HCT116 (cell line): ENCODE measurements around the gene DDA1. TPM values are rescaled to one million over a fixed set of nuclear protein-coding genes. Genes with fewer than 3 reads are reported as not detected.

ENCODE experiments used
- ATAC-seq: fragments of 200-7000 bp; cut with Tn5 transposase; 2 replicates; pipeline ENCODE4 v1.9.1; 2020; ENCODE audit warnings: mild to moderate bottlenecking, moderate library complexity
- BruUV-seq: library from RNA; stranded (reverse); fragments of 400-500 nt; replicated peaks from 2 replicates; lab custom pipeline; 2021; lab: Mats Ljungman, UMichigan
- CTCF ChIA-PET: fragments of 300-600 bp; sonication (Branson Sonifier 250); formaldehyde crosslinking; loops from one replicate; lab custom pipeline; 2021; ENCODE audit warnings: antibody characterized with exemption; lab: Charles Lee
- POLR2A ChIA-PET: fragments of 300-600, 350-600 bp; sonication (Branson Sonifier 250); formaldehyde crosslinking; loops from one replicate; lab custom pipeline; 2021; ENCODE audit warnings: antibody characterized with exemption; lab: Charles Lee
- RAD21 ChIA-PET, 2 experiments: fragments of 300-600 bp; sonication (Branson Sonifier 250); formaldehyde crosslinking; loops; one replicate each; lab custom pipeline; 2023; ENCODE audit warnings: low total read pairs in 2 of 2; ENCODE audit not compliant: uncharacterized antibody in 2 of 2, unreplicated experiment in 2 of 2, low non-redundant PET in 1 of 2; lab: Charles Lee
- DNase-seq: peaks from one replicate; pipeline ENCODE4 v3.0.0-alpha.2; 2010; ENCODE audit warnings: low read depth, low spot score
- H2AFZ ChIP-seq: fragments of 200-600 bp; shearing (Covaris generic), sonication (generic); 2 replicates; pipeline ENCODE4 v1.6.1; 2017; ENCODE audit warnings: low read depth, mixed run types, mixed read lengths, antibody characterized with exemption, low read length; ENCODE audit not compliant: poor library complexity, severe bottlenecking
- H3K27ac ChIP-seq: 2 replicates; pipeline ENCODE4 v1.5.1; 2012; ENCODE audit warnings: low read depth, low read length
- H3K27me3 ChIP-seq: fragments of 200-600 bp; sonication (generic); 2 replicates; pipeline ENCODE4 v1.6.1; 2016; ENCODE audit warnings: mixed run types, low read length, mixed read lengths; ENCODE audit not compliant: insufficient read depth
- H3K36me3 ChIP-seq, 2 experiments: fragments of 200-500 bp in 1 of 2; fragments of 200-600 bp in 1 of 2; sonication (Bioruptor generic) in 1 of 2; sonication (generic) in 1 of 2; 2 replicates each; pipeline versions ENCODE4 v1.5.1 to v1.6.1; 2014 to 2016; ENCODE audit warnings: low read length in 2 of 2, inconsistent platforms in 1 of 2, mixed read lengths in 1 of 2, mixed run types in 1 of 2; ENCODE audit not compliant: insufficient read depth in 2 of 2, control insufficient read depth in 1 of 2
- H3K4me1 ChIP-seq, 2 experiments: fragments of 200-600 bp in 1 of 2; sonication (generic) in 1 of 2; 2 replicates each; pipeline versions ENCODE4 v1.5.1 to v1.6.1; 2012 to 2017; ENCODE audit warnings: low read length in 2 of 2, inconsistent platforms in 1 of 2, mild to moderate bottlenecking in 1 of 2, mixed read lengths in 1 of 2, mixed run types in 1 of 2, moderate library complexity in 1 of 2; ENCODE audit not compliant: insufficient read depth in 2 of 2, control insufficient read depth in 1 of 2
- H3K4me2 ChIP-seq: fragments of 200-600 bp; sonication (generic); 2 replicates; pipeline ENCODE4 v1.6.1; 2017; ENCODE audit warnings: mixed run types, low read length, mixed read lengths
- H3K4me3 ChIP-seq, 2 experiments: fragments of 200-600 bp in 1 of 2; sonication (generic) in 1 of 2; replicated peaks in 1 of 2; 2 replicates each; pipeline ENCODE4 v1.5.1; 2011 to 2016; ENCODE audit warnings: low read length in 2 of 2, control low read depth in 1 of 2, low read depth in 1 of 2, mild to moderate bottlenecking in 1 of 2, mixed read lengths in 1 of 2, mixed run types in 1 of 2
- H3K79me2 ChIP-seq: fragments of 200-600 bp; sonication (generic); 2 replicates; pipeline ENCODE4 v1.6.1; 2017; ENCODE audit warnings: mild to moderate bottlenecking, mixed run types, low read length, moderate library complexity, mixed read lengths; ENCODE audit not compliant: insufficient read depth
- H3K9ac ChIP-seq: fragments of 200-600 bp; sonication (generic); 2 replicates; pipeline ENCODE4 v1.6.1; 2016; ENCODE audit warnings: low read length, mixed read lengths
- H3K9me2 ChIP-seq: fragments of 200-600 bp; sonication (generic), shearing (Covaris generic); 2 replicates; pipeline ENCODE4 v1.6.1; 2017; ENCODE audit warnings: mixed run types, mild to moderate bottlenecking, moderate library complexity; ENCODE audit not compliant: insufficient read depth
- H3K9me3 ChIP-seq, 2 experiments: fragments of 200-500 bp in 1 of 2; fragments of 200-600 bp in 1 of 2; sonication (Bioruptor generic) in 1 of 2; sonication (generic) in 1 of 2; 2 replicates each; pipeline ENCODE4 v1.6.1; 2014 to 2017; ENCODE audit warnings: low read length in 2 of 2, mixed read lengths in 2 of 2, inconsistent platforms in 1 of 2, low read depth in 1 of 2, mild to moderate bottlenecking in 1 of 2, mixed run types in 1 of 2, moderate library complexity in 1 of 2; ENCODE audit not compliant: control insufficient read depth in 1 of 2, insufficient read depth in 1 of 2
- H4K20me1 ChIP-seq: fragments of 200-600 bp; sonication (generic), shearing (Covaris generic); 2 replicates; pipeline ENCODE4 v1.6.1; 2017; ENCODE audit warnings: mixed run types, mild to moderate bottlenecking, moderate library complexity; ENCODE audit not compliant: insufficient read depth
- ATF3 ChIP-seq: IDR thresholded peaks from 2 replicates; pipeline ENCODE4 v1.6.1; 2012
- CBX3 ChIP-seq: IDR thresholded peaks from 2 replicates; pipeline ENCODE4 v1.6.1; 2012; ENCODE audit warnings: low read depth
- CEBPB ChIP-seq: IDR thresholded peaks from 2 replicates; pipeline ENCODE4 v1.6.1; 2012; ENCODE audit warnings: low read depth
- CTCF ChIP-seq, 3 experiments: fragments of 200-600 bp in 1 of 3; sonication (generic) in 1 of 3; IDR thresholded peaks in 2 of 3; conservative IDR thresholded peaks in 1 of 3; 2 replicates each; pipeline ENCODE4 v1.5.1; 2012 to 2017; ENCODE audit warnings: low read depth in 2 of 3, low read length in 2 of 3, antibody characterized with exemption in 1 of 3, borderline replicate concordance in 1 of 3, control low read depth in 1 of 3, mild to moderate bottlenecking in 1 of 3, mixed read lengths in 1 of 3, mixed run types in 1 of 3, moderate library complexity in 1 of 3; ENCODE audit not compliant: insufficient read depth in 1 of 3
- EGR1 ChIP-seq: IDR thresholded peaks from 2 replicates; pipeline ENCODE4 v1.6.1; 2012; ENCODE audit warnings: low read depth
- ELF1 ChIP-seq: IDR thresholded peaks from 2 replicates; pipeline ENCODE4 v1.6.1; 2012; ENCODE audit warnings: low read depth, borderline replicate concordance
- EZH2 ChIP-seq: fragments of 200-600 bp; sonication (generic); IDR thresholded peaks from 2 replicates; pipeline ENCODE4 v1.6.1; 2017; ENCODE audit warnings: antibody characterized with exemption, mixed run types
- EZH2phosphoT487 ChIP-seq: fragments of 200-600 bp; IDR thresholded peaks from 2 replicates; pipeline ENCODE4 v1.6.1; 2018; ENCODE audit warnings: antibody characterized with exemption, borderline replicate concordance
- JUND ChIP-seq: IDR thresholded peaks from 2 replicates; pipeline ENCODE4 v1.6.1; 2012
- POLR2AphosphoS5 ChIP-seq: IDR thresholded peaks from 2 replicates; pipeline ENCODE4 v1.6.1; 2011; ENCODE audit warnings: mild to moderate bottlenecking, low read depth, low read length, moderate library complexity
- RAD21 ChIP-seq: IDR thresholded peaks from 2 replicates; pipeline ENCODE4 v1.6.1; 2012; ENCODE audit warnings: low read depth, mild to moderate bottlenecking
- SP1 ChIP-seq: IDR thresholded peaks from 2 replicates; pipeline ENCODE4 v1.6.1; 2012; ENCODE audit warnings: low read depth
- TCF7L2 ChIP-seq: IDR thresholded peaks from 2 replicates; pipeline ENCODE4 v1.7.0; 2011; ENCODE audit warnings: borderline replicate concordance, inconsistent platforms; ENCODE audit not compliant: insufficient read depth, insufficient read length; ENCODE audit errors: extremely low read depth
- ZFX ChIP-seq: fragments of 450-650 bp; IDR thresholded peaks from 2 replicates; pipeline ENCODE4 v1.6.1; 2017
- ZNF274 ChIP-seq: fragments of 200-500 bp; sonication (Bioruptor generic); IDR thresholded peaks from 2 replicates; pipeline ENCODE4 v1.6.1; 2014; ENCODE audit warnings: mild to moderate bottlenecking, low read depth, low read length, inconsistent platforms
- intact Hi-C: fragments of 100-400 bp; cut with micrococcal nuclease; formaldehyde crosslinking; loops from 2 replicates; pipeline ENCODE4 v1.10.0; 2022
- total RNA-seq: library from RNA; stranded (reverse); gene quantifications from one replicate; pipeline ENCODE4 v1.2.1, GENCODE V29; 2021; ENCODE audit not compliant: unreplicated experiment
- TF ChIP-seq, protein P1 (sequence below): IDR thresholded peaks from 2 replicates; pipeline ENCODE4 v1.6.1; 2012; ENCODE audit warnings: low read depth
- TF ChIP-seq, protein P2 (sequence below): IDR thresholded peaks from 2 replicates; pipeline ENCODE4 v1.6.1; 2012
- TF ChIP-seq, protein P3 (sequence below): IDR thresholded peaks from 2 replicates; pipeline ENCODE4 v1.6.1; 2011; ENCODE audit warnings: mild to moderate bottlenecking, low read length, moderate library complexity; ENCODE audit not compliant: insufficient replicate concordance; ENCODE audit errors: extremely low read depth

Gene DDA1
- total RNA-seq, 1 experiment from 2014 or later: 68.6 TPM

GRCh38 chr19:17305517-17306284, 3.7 kb upstream of the DDA1 start, which contains the start of gene MRPL34:
Gene MRPL34, plus strand, starts transcription at chr19:17305872. Its CDS starts 21 bp downstream, at chr19:17305893.
- ATAC-seq: peak; percentile 65
- intact Hi-C loops: no loop called here
- CTCF ChIA-PET: interaction anchor here (0.5 to 2.1 kb wide), 15 partner anchors 9 to 591 kb away, joined by 3 to 33 read pairs (median 4); no protein-coding TSS in a partner anchor
- POLR2A ChIA-PET: interaction anchor here (0.6 to 3.1 kb wide), 10 partner anchors 8 to 944 kb away, joined by 3 to 22 read pairs (median 4); partner anchors contain the start of gene B3GNT3
- Histone ChIP-seq H3K79me2 (peaks cover 26% of the 10 kb centered on the region), H4K20me1 (no peaks in the 10 kb centered on the region), H3K4me2 (peak within 1 kb of the TSS; percentile 97), H3K4me3 (peak within 1 kb of the TSS; percentile 81 to 85), H3K27ac (peak within 1 kb of the TSS; percentile 92), H3K4me1 (peaks cover 40 to 66% of the 10 kb centered on the region in 2 experiments), H2AFZ (no peak within 1 kb of the TSS), H3K9me2 (no peaks in the 10 kb centered on the region), H3K27me3 (no peaks in the 10 kb centered on the region), H3K36me3 (no peaks in the 10 kb centered on the region), H3K9ac (peak within 1 kb of the TSS; percentile 96), H3K9me3 (no peaks in the 10 kb centered on the region)
- RAD21 ChIA-PET: interaction anchor here (0.6 to 1.1 kb wide), 5 partner anchors 10 to 80 kb away, joined by 3 to 7 read pairs (median 3); no protein-coding TSS in a partner anchor
- DNase-seq: peak; percentile 99
- BruUV-seq: TSS peak; percentile 30
- TF ChIP-seq EZH2: no peak
- TF ChIP-seq, protein P1, sequence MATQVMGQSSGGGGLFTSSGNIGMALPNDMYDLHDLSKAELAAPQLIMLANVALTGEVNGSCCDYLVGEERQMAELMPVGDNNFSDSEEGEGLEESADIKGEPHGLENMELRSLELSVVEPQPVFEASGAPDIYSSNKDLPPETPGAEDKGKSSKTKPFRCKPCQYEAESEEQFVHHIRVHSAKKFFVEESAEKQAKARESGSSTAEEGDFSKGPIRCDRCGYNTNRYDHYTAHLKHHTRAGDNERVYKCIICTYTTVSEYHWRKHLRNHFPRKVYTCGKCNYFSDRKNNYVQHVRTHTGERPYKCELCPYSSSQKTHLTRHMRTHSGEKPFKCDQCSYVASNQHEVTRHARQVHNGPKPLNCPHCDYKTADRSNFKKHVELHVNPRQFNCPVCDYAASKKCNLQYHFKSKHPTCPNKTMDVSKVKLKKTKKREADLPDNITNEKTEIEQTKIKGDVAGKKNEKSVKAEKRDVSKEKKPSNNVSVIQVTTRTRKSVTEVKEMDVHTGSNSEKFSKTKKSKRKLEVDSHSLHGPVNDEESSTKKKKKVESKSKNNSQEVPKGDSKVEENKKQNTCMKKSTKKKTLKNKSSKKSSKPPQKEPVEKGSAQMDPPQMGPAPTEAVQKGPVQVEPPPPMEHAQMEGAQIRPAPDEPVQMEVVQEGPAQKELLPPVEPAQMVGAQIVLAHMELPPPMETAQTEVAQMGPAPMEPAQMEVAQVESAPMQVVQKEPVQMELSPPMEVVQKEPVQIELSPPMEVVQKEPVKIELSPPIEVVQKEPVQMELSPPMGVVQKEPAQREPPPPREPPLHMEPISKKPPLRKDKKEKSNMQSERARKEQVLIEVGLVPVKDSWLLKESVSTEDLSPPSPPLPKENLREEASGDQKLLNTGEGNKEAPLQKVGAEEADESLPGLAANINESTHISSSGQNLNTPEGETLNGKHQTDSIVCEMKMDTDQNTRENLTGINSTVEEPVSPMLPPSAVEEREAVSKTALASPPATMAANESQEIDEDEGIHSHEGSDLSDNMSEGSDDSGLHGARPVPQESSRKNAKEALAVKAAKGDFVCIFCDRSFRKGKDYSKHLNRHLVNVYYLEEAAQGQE: no peak
- peak; percentile 93 for TF ChIP-seq RAD21
- peak; percentile 93 for TF ChIP-seq CBX3
- peak; percentile 77 for TF ChIP-seq POLR2AphosphoS5
- no peak; the same call in 1 of the 2 replicates for TF ChIP-seq ELF1
- peak; percentile 91 for TF ChIP-seq ZFX
- no peak for TF ChIP-seq CEBPB
- TF ChIP-seq ATF3: no peak
- peak; percentile 90 for TF ChIP-seq SP1
- TF ChIP-seq TCF7L2: peak; percentile 78
- no peak for TF ChIP-seq EZH2phosphoT487
- TF ChIP-seq JUND: no peak; the same call in 1 of the 2 replicates
- TF ChIP-seq, protein P2, sequence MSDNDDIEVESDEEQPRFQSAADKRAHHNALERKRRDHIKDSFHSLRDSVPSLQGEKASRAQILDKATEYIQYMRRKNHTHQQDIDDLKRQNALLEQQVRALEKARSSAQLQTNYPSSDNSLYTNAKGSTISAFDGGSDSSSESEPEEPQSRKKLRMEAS: peak; percentile 90
- TF ChIP-seq, protein P3, sequence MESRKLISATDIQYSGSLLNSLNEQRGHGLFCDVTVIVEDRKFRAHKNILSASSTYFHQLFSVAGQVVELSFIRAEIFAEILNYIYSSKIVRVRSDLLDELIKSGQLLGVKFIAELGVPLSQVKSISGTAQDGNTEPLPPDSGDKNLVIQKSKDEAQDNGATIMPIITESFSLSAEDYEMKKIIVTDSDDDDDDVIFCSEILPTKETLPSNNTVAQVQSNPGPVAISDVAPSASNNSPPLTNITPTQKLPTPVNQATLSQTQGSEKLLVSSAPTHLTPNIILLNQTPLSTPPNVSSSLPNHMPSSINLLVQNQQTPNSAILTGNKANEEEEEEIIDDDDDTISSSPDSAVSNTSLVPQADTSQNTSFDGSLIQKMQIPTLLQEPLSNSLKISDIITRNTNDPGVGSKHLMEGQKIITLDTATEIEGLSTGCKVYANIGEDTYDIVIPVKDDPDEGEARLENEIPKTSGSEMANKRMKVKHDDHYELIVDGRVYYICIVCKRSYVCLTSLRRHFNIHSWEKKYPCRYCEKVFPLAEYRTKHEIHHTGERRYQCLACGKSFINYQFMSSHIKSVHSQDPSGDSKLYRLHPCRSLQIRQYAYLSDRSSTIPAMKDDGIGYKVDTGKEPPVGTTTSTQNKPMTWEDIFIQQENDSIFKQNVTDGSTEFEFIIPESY: no peak
- peak in 2 of 3 experiments; percentile 77 to 85 for TF ChIP-seq CTCF (IDR thresholded peaks at IDR 0.05 in 2 of 3, conservative IDR thresholded peaks at IDR 0.05 in 1 of 3; ENCODE audit: borderline replicate concordance in 1 of 3, insufficient read depth in 1 of 3, low read depth in 2 of 3, low read length in 2 of 3)
- no peak for TF ChIP-seq ZNF274
- TF ChIP-seq EGR1: 0 out of 2 replicates have a peak, but pooled peaks have one; percentile 50
